CD8-positive, alpha-beta memory T cell (primary cell): ENCODE measurements around the gene LAMC3. TPM values are rescaled to one million over a fixed set of nuclear protein-coding genes. Genes with fewer than 3 reads are reported as not detected.

ENCODE experiments used
- CTCF ChIA-PET: fragments of 350-600 bp; sonication (Branson Sonifier 250); formaldehyde crosslinking; loops from one replicate; lab custom pipeline; 2021; ENCODE audit warnings: antibody characterized with exemption; lab: Charles Lee
- POLR2A ChIA-PET: fragments of 350-600 bp; sonication (Branson Sonifier 250); formaldehyde crosslinking; loops from one replicate; lab custom pipeline; 2021; ENCODE audit warnings: antibody characterized with exemption; lab: Charles Lee
- DNase-seq, 5 donors: peaks; one replicate each; pipeline versions ENCODE4 v3.0.0 to v3.0.0-alpha.2; 2020 to 2022; ENCODE audit warnings: mixed read lengths in 1 of 5
- H3K27ac ChIP-seq: one replicate; pipeline ENCODE4 v1.7.0; 2013; ENCODE audit warnings: low read depth, mild to moderate bottlenecking, low read length, moderate library complexity
- H3K27me3 ChIP-seq: 2 replicates; pipeline ENCODE4 v1.7.0; 2013; ENCODE audit warnings: low read length, mild to moderate bottlenecking; ENCODE audit not compliant: insufficient read depth, poor library complexity, severe bottlenecking
- H3K36me3 ChIP-seq: 2 replicates; pipeline ENCODE4 v1.7.0; 2013; ENCODE audit warnings: mild to moderate bottlenecking, low read length, moderate library complexity; ENCODE audit not compliant: insufficient read depth
- H3K4me1 ChIP-seq: 2 replicates; pipeline ENCODE4 v1.7.0; 2013; ENCODE audit warnings: mild to moderate bottlenecking, low read length, moderate library complexity; ENCODE audit not compliant: insufficient read depth
- H3K4me3 ChIP-seq: 2 replicates; pipeline ENCODE4 v1.7.0; 2013; ENCODE audit warnings: mild to moderate bottlenecking, low read length
- H3K9me3 ChIP-seq: 2 replicates; pipeline ENCODE4 v1.7.0; 2013; ENCODE audit warnings: mild to moderate bottlenecking, low read length
- H3K27ac Mint-ChIP-seq, 8 donors: one replicate each; pipeline ENCODE4 v1.8.0; 2020 to 2021; ENCODE audit warnings: mixed read lengths in 8 of 8, mild to moderate bottlenecking in 6 of 8, inconsistent platforms in 3 of 8, moderate library complexity in 3 of 8
- H3K27me3 Mint-ChIP-seq, 2 donors: one replicate each; pipeline ENCODE4 v1.8.0; 2020 to 2021; ENCODE audit warnings: mixed read lengths in 2 of 2, mild to moderate bottlenecking in 1 of 2, moderate library complexity in 1 of 2
- H3K36me3 Mint-ChIP-seq, 3 donors: one replicate each; pipeline ENCODE4 v1.8.0; 2020 to 2021; ENCODE audit warnings: mixed read lengths in 3 of 3, inconsistent platforms in 1 of 3, mild to moderate bottlenecking in 1 of 3
- H3K4me1 Mint-ChIP-seq, 3 donors: one replicate each; pipeline ENCODE4 v1.8.0; 2020 to 2021; ENCODE audit warnings: mixed read lengths in 3 of 3, inconsistent platforms in 1 of 3, mild to moderate bottlenecking in 1 of 3
- H3K4me3 Mint-ChIP-seq, 7 donors: one replicate each; pipeline ENCODE4 v1.8.0; 2020 to 2021; ENCODE audit warnings: mixed read lengths in 7 of 7, mild to moderate bottlenecking in 6 of 7, moderate library complexity in 4 of 7, inconsistent platforms in 2 of 7
- H3K9me3 Mint-ChIP-seq, 5 donors: one replicate each; pipeline ENCODE4 v1.8.0; 2020 to 2022; ENCODE audit warnings: mixed read lengths in 5 of 5, mild to moderate bottlenecking in 3 of 5, moderate library complexity in 2 of 5, inconsistent platforms in 1 of 5
- polyA plus RNA-seq: library from polyadenylated mRNA; unstranded; fragments of 300-500 nt; fragmentation: Illumina TruSeq; gene quantifications from one replicate; pipeline ENCODE4 v1.2.3, GENCODE V29; 2021
- total RNA-seq, 2 experiments: library from RNA; stranded (reverse); gene quantifications; one replicate each; pipeline ENCODE4 v1.2.3, GENCODE V29; 2021

Gene LAMC3
- total and polyA plus RNA-seq, 3 experiments from 2014 or later = 0.04 to 0.07 TPM; not detected in 1

DNA sequence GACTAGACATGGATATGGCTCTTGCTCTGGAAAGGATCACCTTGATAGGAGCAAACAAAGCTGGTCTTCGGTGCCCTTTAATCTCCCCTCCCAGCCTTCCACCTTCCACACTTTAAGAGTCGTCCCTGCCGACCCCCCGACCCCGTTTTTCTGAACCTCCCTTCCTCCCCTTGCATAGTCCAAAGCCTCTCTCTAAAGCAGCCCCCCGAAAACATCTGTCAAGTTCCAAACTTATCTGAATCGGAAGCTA lies 116.0 kb downstream of the LAMC3 start:
- peaks cover 4% of the 10 kb centered on the region in 2 donors for H3K27me3 Mint-ChIP-seq
- CTCF ChIA-PET = interaction anchor here (0.9 to 1.0 kb wide), 3 partner anchors 15 to 631 kb away, joined by 4 read pairs; no protein-coding TSS in a partner anchor
- Histone ChIP-seq H3K4me3 (peak overlapping the region; percentile 86), H3K36me3 (peaks cover 26% of the 10 kb centered on the region), H3K27ac (peak overlapping the region; percentile 99), H3K9me3 (no peaks in the 10 kb centered on the region), H3K4me1 (peaks cover 12% of the 10 kb centered on the region), H3K27me3 (peaks cover 2% of the 10 kb centered on the region)
- H3K36me3 Mint-ChIP-seq = peaks cover 4 to 40% (median 14%) of the 10 kb centered on the region in 3 donors
- POLR2A ChIA-PET = interaction anchor here (1.0 to 2.2 kb wide), 2 partner anchors 131 to 248 kb away, joined by 4 to 8 read pairs; no protein-coding TSS in a partner anchor
- peaks cover 28 to 40% (median 36%) of the 10 kb centered on the region in 3 donors for H3K4me1 Mint-ChIP-seq
- H3K4me3 Mint-ChIP-seq = peak overlapping the region; percentile 97 to 100 (median 99)
- H3K9me3 Mint-ChIP-seq = no peaks in the 10 kb centered on the region
- H3K27ac Mint-ChIP-seq = peak overlapping the region; percentile 96 to 100 (median 99)
- no peak for DNase-seq

DNA sequence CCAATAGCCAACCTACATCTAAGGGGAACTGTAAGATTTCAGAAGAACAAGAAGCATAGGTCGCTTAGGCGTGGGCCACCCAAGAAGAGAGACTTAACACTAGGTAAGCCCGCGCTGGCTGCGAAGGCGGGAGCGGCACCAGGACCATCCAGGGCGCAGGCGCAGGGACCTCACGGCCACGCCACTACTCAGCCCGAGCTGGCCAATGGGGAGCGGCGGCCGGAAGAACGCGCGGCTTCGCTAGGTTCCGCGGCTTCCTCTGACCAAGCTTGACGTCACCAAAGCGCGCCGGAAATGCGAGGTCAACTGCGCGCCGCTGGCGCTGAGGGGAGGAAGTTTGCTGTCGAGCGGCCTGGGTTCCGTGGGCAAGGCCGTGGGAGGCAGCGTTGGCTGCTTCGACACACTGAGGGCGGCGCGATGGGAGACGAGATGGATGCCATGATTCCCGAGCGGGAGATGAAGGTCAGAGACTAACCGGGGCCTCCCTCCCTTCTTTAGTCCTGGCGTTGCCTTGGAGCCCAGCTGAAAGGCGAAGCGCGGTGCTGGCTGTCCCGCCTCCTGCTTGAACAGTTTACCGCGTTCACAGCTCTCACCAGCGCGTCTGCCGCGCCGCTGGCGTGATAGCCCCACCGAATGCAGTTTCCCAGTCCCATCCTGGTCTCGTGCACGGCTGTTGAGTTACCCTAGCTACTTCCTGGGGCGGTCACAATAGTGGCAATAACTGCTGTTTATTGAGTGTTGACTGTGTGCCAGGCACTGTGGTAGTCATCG lies 116.5 kb downstream of the LAMC3 start, which contains the start of gene NUP214:
TSS of gene NUP214 (plus strand) at position 299 of the 771 bp plus-strand sequence. CDS start at position 418, 119 bp downstream.
- peaks cover 0 to 2% of the 10 kb centered on the region in 2 donors for H3K27me3 Mint-ChIP-seq
- peak within 1 kb of the TSS; percentile 97 to 100 (median 99) for H3K4me3 Mint-ChIP-seq
- Histone ChIP-seq H3K36me3 (peaks cover 29% of the 10 kb centered on the region), H3K4me3 (peak within 1 kb of the TSS; percentile 86), H3K27ac (peak within 1 kb of the TSS; percentile 99), H3K27me3 (no peaks in the 10 kb centered on the region), H3K4me1 (peaks cover 12% of the 10 kb centered on the region), H3K9me3 (no peaks in the 10 kb centered on the region)
- H3K36me3 Mint-ChIP-seq = peaks cover 5 to 43% (median 15%) of the 10 kb centered on the region in 3 donors
- DNase-seq = peak; percentile 98 to 100 (median 99)
- POLR2A ChIA-PET = interaction anchor here (1.0 to 2.2 kb wide), 2 partner anchors 131 to 248 kb away, joined by 4 to 8 read pairs; no protein-coding TSS in a partner anchor
- H3K4me1 Mint-ChIP-seq = peaks cover 30 to 42% (median 36%) of the 10 kb centered on the region in 3 donors
- H3K27ac Mint-ChIP-seq = peak within 1 kb of the TSS; percentile 96 to 100 (median 99)
- no peaks in the 10 kb centered on the region for H3K9me3 Mint-ChIP-seq
- CTCF ChIA-PET = interaction anchor here (0.9 to 1.0 kb wide), 3 partner anchors 15 to 630 kb away, joined by 4 read pairs; no protein-coding TSS in a partner anchor

DNA sequence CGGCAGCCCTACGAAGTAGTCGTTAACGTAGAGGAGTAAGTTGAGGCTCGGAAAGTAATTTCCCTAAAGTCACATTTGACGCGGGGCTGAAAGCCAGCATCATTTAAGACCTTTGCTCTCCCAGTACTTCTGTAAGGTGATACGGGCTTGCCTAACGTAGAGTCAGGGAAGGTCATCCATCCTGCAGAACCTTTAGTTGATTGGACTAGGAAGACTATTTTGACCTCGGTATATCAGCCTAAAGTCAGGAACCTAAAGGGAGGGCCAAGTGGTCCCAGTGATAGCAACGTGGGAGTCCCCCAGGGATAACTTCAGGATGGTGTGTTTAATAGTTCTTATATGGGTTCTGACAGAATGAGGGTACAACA lies 117.1 kb downstream of the LAMC3 start:
- peak overlapping the region; percentile 96 to 100 (median 99) for H3K27ac Mint-ChIP-seq

DNA sequence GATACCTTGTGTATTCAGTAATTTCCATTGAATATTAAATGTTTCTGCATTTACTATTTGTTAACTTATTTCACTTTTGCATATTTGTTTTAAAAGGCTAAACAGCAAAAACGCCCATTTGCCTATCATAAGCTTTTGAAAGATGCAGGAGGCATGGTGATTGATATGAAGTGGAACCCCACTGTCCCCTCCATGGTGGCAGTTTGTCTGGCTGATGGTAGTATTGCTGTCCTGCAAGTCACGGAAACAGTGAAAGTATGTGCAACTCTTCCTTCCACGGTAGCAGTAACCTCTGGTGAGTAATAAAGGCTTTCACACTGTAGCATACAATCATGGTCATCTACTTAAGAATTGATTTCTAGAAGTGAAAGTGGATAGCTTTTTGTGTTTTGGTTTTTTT lies 120.2 kb downstream of the LAMC3 start:
- peaks cover 31 to 49% (median 41%) of the 10 kb centered on the region in 3 donors for H3K4me1 Mint-ChIP-seq
- Histone ChIP-seq H3K36me3 (peaks cover 56% of the 10 kb centered on the region), H3K27me3 (no peaks in the 10 kb centered on the region), H3K4me3 (no peak overlapping the region), H3K27ac (no peak overlapping the region), H3K9me3 (no peaks in the 10 kb centered on the region), H3K4me1 (peaks cover 12% of the 10 kb centered on the region)
- CTCF ChIA-PET = no interaction called here
- POLR2A ChIA-PET = interaction anchor here (0.7 kb wide), 1 partner anchor 276 kb away, joined by 11 read pairs; no protein-coding TSS in a partner anchor
- H3K9me3 Mint-ChIP-seq = no peaks in the 10 kb centered on the region
- H3K4me3 Mint-ChIP-seq = no peak overlapping the region
- H3K27ac Mint-ChIP-seq = peak overlapping the region in 2 of 8 donors; percentile 59 to 66
- H3K27me3 Mint-ChIP-seq = no peaks in the 10 kb centered on the region
- H3K36me3 Mint-ChIP-seq = peaks cover 10 to 77% (median 26%) of the 10 kb centered on the region in 3 donors
- DNase-seq = no peak

More for the DNA sequence above, 117.1 kb downstream of the LAMC3 start:
- Mint-ChIP-seq H3K4me3 (peak overlapping the region; percentile 97 to 100 (median 99)), H3K9me3 (no peaks in the 10 kb centered on the region), H3K27me3 (peaks cover 0 to 1% of the 10 kb centered on the region in 2 donors), H3K4me1 (peaks cover 31 to 46% (median 36%) of the 10 kb centered on the region in 3 donors), H3K36me3 (peaks cover 7 to 48% (median 18%) of the 10 kb centered on the region in 3 donors)
- Histone ChIP-seq H3K27me3 (no peaks in the 10 kb centered on the region), H3K27ac (peak overlapping the region; percentile 99), H3K9me3 (no peaks in the 10 kb centered on the region), H3K4me1 (peaks cover 12% of the 10 kb centered on the region), H3K36me3 (peaks cover 34% of the 10 kb centered on the region), H3K4me3 (peak overlapping the region; percentile 86)
- ChIA-PET CTCF (no interaction called here), POLR2A (interaction anchor here (2.2 kb wide), 1 partner anchor 247 kb away, joined by 8 read pairs; no protein-coding TSS in a partner anchor)
- no peak for DNase-seq

DNA sequence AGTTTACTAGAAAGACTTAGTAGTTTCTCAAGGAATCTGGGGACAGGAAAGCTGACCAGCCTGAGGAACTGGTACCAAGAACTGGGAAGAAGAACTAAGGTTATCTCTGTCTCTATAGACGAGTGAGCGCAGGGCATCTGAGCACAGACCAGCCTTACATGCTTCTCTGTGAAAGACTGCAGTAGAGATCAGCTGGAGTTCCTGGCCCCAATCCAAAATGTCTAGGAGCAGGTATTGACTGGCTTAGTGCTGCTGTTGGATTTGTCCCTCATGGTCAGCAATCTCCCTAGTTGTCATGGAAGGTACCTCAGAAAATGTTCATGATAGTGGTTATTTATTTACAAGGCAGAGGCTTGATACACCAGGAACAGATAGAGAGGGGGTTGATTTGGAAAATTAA lies 129.7 kb downstream of the LAMC3 start:
- peaks cover 72% of the 10 kb centered on the region for H3K36me3 ChIP-seq
- CTCF ChIA-PET = no interaction called here
- no peaks in the 10 kb centered on the region for H3K9me3 ChIP-seq
- H3K36me3 Mint-ChIP-seq = peaks cover 21 to 93% (median 38%) of the 10 kb centered on the region in 3 donors
- no peaks in the 10 kb centered on the region for H3K27me3 ChIP-seq
- no peak overlapping the region for H3K4me3 ChIP-seq
- H3K4me1 Mint-ChIP-seq = peaks cover 0 to 6% (median under 1%) of the 10 kb centered on the region in 3 donors
- H3K27ac ChIP-seq = no peak overlapping the region
- H3K27me3 Mint-ChIP-seq = no peaks in the 10 kb centered on the region
- no peak overlapping the region for H3K4me3 Mint-ChIP-seq
- no peaks in the 10 kb centered on the region for H3K4me1 ChIP-seq
- POLR2A ChIA-PET = no interaction called here
- DNase-seq = no peak
- H3K27ac Mint-ChIP-seq = peak overlapping the region in 1 of 8 donors; percentile 57
- H3K9me3 Mint-ChIP-seq = no peaks in the 10 kb centered on the region

DNA sequence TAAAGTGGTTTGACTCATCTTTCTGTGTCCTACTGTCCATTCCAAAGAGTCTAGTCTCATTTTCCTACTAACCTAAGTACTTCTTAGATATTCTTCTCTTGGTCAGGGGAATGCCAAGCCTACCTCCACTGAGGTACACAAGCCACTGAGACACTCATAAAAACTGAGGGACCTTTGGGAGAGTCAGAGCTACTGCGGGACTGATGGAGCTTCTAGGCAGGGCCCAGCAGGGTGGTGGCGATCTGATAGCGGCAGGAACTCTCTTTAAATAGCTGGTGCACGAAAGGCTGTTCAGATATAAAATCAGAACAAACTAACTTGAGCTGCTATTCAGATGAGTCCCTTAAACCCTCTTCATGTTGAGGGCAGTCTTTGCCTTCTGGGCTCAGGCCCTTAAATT lies 131.1 kb downstream of the LAMC3 start:
- no peak overlapping the region for H3K27ac ChIP-seq
- peaks cover 72% of the 10 kb centered on the region for H3K36me3 ChIP-seq
- Mint-ChIP-seq H3K4me1 (peaks cover 1 to 9% (median 2%) of the 10 kb centered on the region in 3 donors), H3K4me3 (no peak overlapping the region), H3K27ac (no peak overlapping the region), H3K9me3 (no peaks in the 10 kb centered on the region), H3K36me3 (peaks cover 21 to 92% (median 36%) of the 10 kb centered on the region in 3 donors), H3K27me3 (no peaks in the 10 kb centered on the region)
- no peaks in the 10 kb centered on the region for H3K9me3 ChIP-seq
- ChIA-PET POLR2A (interaction anchor here (0.5 kb wide), 1 partner anchor 46 kb away, joined by 3 read pairs; no protein-coding TSS in a partner anchor), CTCF (interaction anchor here (1.0 to 1.2 kb wide), 2 partner anchors 15 to 39 kb away, joined by 4 read pairs; partner anchors contain the start of gene NUP214)
- no peak overlapping the region for H3K4me3 ChIP-seq
- no peak for DNase-seq
- no peaks in the 10 kb centered on the region for H3K4me1 ChIP-seq
- no peaks in the 10 kb centered on the region for H3K27me3 ChIP-seq

DNA sequence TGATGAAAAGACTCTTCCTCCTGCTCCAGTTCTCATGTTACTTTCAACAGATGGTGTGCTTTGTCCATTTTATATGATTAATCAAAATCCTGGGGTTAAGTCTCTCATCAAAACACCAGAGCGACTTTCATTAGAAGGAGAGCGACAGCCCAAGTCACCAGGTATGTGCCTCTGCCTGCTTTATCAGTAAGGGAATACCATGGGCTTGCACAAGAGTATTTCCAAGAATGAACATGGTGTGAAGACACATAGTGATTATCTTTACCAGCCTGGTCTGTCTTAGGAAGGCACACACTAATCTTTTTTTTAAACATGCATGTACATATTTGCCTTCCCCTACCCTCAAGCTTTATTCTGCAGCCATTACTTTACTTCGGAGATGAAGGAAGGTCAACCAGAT lies 131.6 kb downstream of the LAMC3 start:
- Histone ChIP-seq H3K4me3 (no peak overlapping the region), H3K9me3 (no peaks in the 10 kb centered on the region), H3K36me3 (peaks cover 74% of the 10 kb centered on the region), H3K4me1 (no peaks in the 10 kb centered on the region), H3K27me3 (no peaks in the 10 kb centered on the region), H3K27ac (no peak overlapping the region)
- Mint-ChIP-seq H3K27me3 (no peaks in the 10 kb centered on the region), H3K4me3 (no peak overlapping the region), H3K36me3 (peaks cover 25 to 92% (median 39%) of the 10 kb centered on the region in 3 donors), H3K27ac (no peak overlapping the region), H3K9me3 (no peaks in the 10 kb centered on the region), H3K4me1 (peaks cover 1 to 13% (median 2%) of the 10 kb centered on the region in 3 donors)
- no peak for DNase-seq
- POLR2A ChIA-PET = no interaction called here
- CTCF ChIA-PET = interaction anchor here (1.0 kb wide), 1 partner anchor 15 kb away, joined by 4 read pairs; the partner anchor contains the start of gene NUP214
